IMR-90 (cell line): ENCODE results near the gene S100A13. TPM values are rescaled to one million over a fixed set of nuclear protein-coding genes. Genes with fewer than 3 reads are reported as not detected.

Source experiments
- ATAC-seq: fragments of 200-7000 bp; cut with Tn5 transposase; 2 replicates; pipeline ENCODE4 v1.9.1; 2020; ENCODE audit warnings: low read depth, mild to moderate bottlenecking, moderate library complexity
- BruUV-seq: library from RNA; stranded (reverse); fragments of 400-500 nt; replicated peaks from 2 replicates; lab custom pipeline; 2021; lab: Mats Ljungman, UMichigan
- CTCF ChIA-PET: fragments of 300-600 bp; formaldehyde crosslinking; extraction: SDS; loops from one replicate; lab custom pipeline; 2021; ENCODE audit warnings: antibody characterized with exemption; lab: Yijun Ruan, JAX
- POLR2A ChIA-PET: fragments of 300-600 bp; sonication (Branson Sonifier 250); formaldehyde crosslinking; loops from one replicate; lab custom pipeline; 2022; ENCODE audit warnings: antibody characterized with exemption; ENCODE audit not compliant: unreplicated experiment; lab: Charles Lee
- DNase-seq: peaks from one replicate; pipeline ENCODE4 v3.0.0; 2013
- H2AFZ ChIP-seq: replicated peaks from 2 replicates; pipeline ENCODE3; 2013; ENCODE audit warnings: low read length, mild to moderate bottlenecking; ENCODE audit not compliant: poor library complexity
- H2AK5ac ChIP-seq: 2 replicates; pipeline ENCODE4 v1.6.1; 2013; ENCODE audit warnings: low read depth, low read length, inconsistent platforms
- H2AK9ac ChIP-seq: replicated peaks from 2 replicates; pipeline ENCODE3; 2013; ENCODE audit warnings: mild to moderate bottlenecking, low read depth, low read length, moderate library complexity; ENCODE audit not compliant: poor library complexity
- H2BK120ac ChIP-seq: 2 replicates; pipeline ENCODE4 v1.6.1; 2013; ENCODE audit warnings: low read depth, low read length, inconsistent platforms
- H2BK15ac ChIP-seq: 3 replicates; pipeline ENCODE4 v1.6.1; 2013; ENCODE audit warnings: low read depth, low read length, inconsistent platforms
- H2BK20ac ChIP-seq: 2 replicates; pipeline ENCODE4 v1.6.1; 2013; ENCODE audit warnings: low read depth, mild to moderate bottlenecking, inconsistent platforms, low read length, moderate library complexity
- H2BK5ac ChIP-seq: 2 replicates; pipeline ENCODE4 v1.6.1; 2013; ENCODE audit warnings: mild to moderate bottlenecking, low read depth, low read length, inconsistent platforms; ENCODE audit not compliant: poor library complexity, severe bottlenecking
- H3K14ac ChIP-seq: replicated peaks from 2 replicates; pipeline ENCODE4 v1.6.1; 2013; ENCODE audit warnings: low read depth, low read length, inconsistent platforms
- H3K18ac ChIP-seq: 2 replicates; pipeline ENCODE4 v1.6.1; 2013; ENCODE audit warnings: low read depth, low read length, control low read depth
- H3K23ac ChIP-seq: 2 replicates; pipeline ENCODE4 v1.6.1; 2013; ENCODE audit warnings: low read depth, low read length, inconsistent platforms
- H3K27ac ChIP-seq: 2 replicates; pipeline ENCODE4 v1.5.1; 2013; ENCODE audit warnings: mild to moderate bottlenecking, control low read depth, low read length; ENCODE audit not compliant: insufficient read depth
- H3K27me3 ChIP-seq: 2 replicates; pipeline ENCODE4 v1.6.1; 2013; ENCODE audit warnings: low read length; ENCODE audit not compliant: control insufficient read depth, insufficient read depth
- H3K36me3 ChIP-seq: 2 replicates; pipeline ENCODE4 v1.6.1; 2013; ENCODE audit warnings: low read length, mixed read lengths; ENCODE audit not compliant: control insufficient read depth, insufficient read depth
- H3K4ac ChIP-seq: 2 replicates; pipeline ENCODE4 v1.6.1; 2013; ENCODE audit warnings: low read depth, low read length, inconsistent platforms
- H3K4me1 ChIP-seq: 2 replicates; pipeline ENCODE4 v1.6.1; 2013; ENCODE audit warnings: low read length, mixed read lengths; ENCODE audit not compliant: control insufficient read depth, insufficient read depth
- H3K4me2 ChIP-seq: 2 replicates; pipeline ENCODE4 v1.6.1; 2013; ENCODE audit warnings: low read depth, mild to moderate bottlenecking, control low read depth, low read length, moderate library complexity
- H3K4me3 ChIP-seq: 2 replicates; pipeline ENCODE4 v1.5.1; 2013; ENCODE audit warnings: low read depth, mild to moderate bottlenecking, control low read depth, low read length, moderate library complexity; ENCODE audit not compliant: insufficient read depth
- H3K56ac ChIP-seq: 2 replicates; pipeline ENCODE4 v1.6.1; 2013; ENCODE audit warnings: low read length, inconsistent platforms; ENCODE audit not compliant: insufficient read depth; ENCODE audit errors: extremely low read depth
- H3K79me1 ChIP-seq, 2 experiments: 2 replicates each; pipeline ENCODE4 v1.6.1; 2013; ENCODE audit warnings: low read length in 2 of 2, inconsistent platforms in 1 of 2, low read depth in 1 of 2
- H3K9ac ChIP-seq: 2 replicates; pipeline ENCODE4 v1.6.1; 2013; ENCODE audit warnings: low read depth, low read length, control low read depth
- H3K9me1 ChIP-seq: 2 replicates; pipeline ENCODE4 v1.6.1; 2013; ENCODE audit warnings: low read length, inconsistent platforms; ENCODE audit not compliant: insufficient read depth
- H3K9me3 ChIP-seq: 2 replicates; pipeline ENCODE4 v1.6.1; 2013; ENCODE audit warnings: low read length; ENCODE audit not compliant: control insufficient read depth, insufficient read depth
- H4K20me1 ChIP-seq: 2 replicates; pipeline ENCODE4 v1.6.1; 2013; ENCODE audit warnings: low read length, inconsistent platforms; ENCODE audit not compliant: insufficient read depth
- H4K5ac ChIP-seq: 2 replicates; pipeline ENCODE4 v1.6.1; 2013; ENCODE audit warnings: mild to moderate bottlenecking, low read depth, low read length, control low read depth
- H4K8ac ChIP-seq, 2 experiments: 2 replicates each; pipeline ENCODE4 v1.6.1; 2013; ENCODE audit warnings: low read depth in 2 of 2, low read length in 2 of 2, control low read depth in 1 of 2, inconsistent platforms in 1 of 2
- H4K91ac ChIP-seq: 2 replicates; pipeline ENCODE4 v1.6.1; 2013; ENCODE audit warnings: low read depth, low read length, inconsistent platforms; ENCODE audit not compliant: insufficient read depth
- BHLHE40 ChIP-seq: fragments of 150-350 bp; IDR thresholded peaks from 2 replicates; pipeline ENCODE4 v1.6.1; 2016; ENCODE audit warnings: mild to moderate bottlenecking, low read depth, low read length
- CEBPB ChIP-seq: IDR thresholded peaks from 2 replicates; pipeline ENCODE4 v1.6.1; 2012; ENCODE audit warnings: low read depth, low read length, improper control_type of control experiment
- MAFK ChIP-seq: IDR thresholded peaks from 2 replicates; pipeline ENCODE4 v1.6.1; 2012; ENCODE audit warnings: low read depth, low read length, improper control_type of control experiment
- MAZ ChIP-seq: IDR thresholded peaks from 2 replicates; pipeline ENCODE4 v1.6.1; 2012; ENCODE audit warnings: low read depth, mild to moderate bottlenecking, low read length, improper control_type of control experiment, moderate library complexity, borderline replicate concordance
- MXI1 ChIP-seq: IDR thresholded peaks from 2 replicates; pipeline ENCODE4 v1.6.1; 2012; ENCODE audit warnings: low read depth, mild to moderate bottlenecking, low read length, moderate library complexity, borderline replicate concordance
- NFE2L2 ChIP-seq: fragments of 150-350 bp; IDR thresholded peaks from 2 replicates; pipeline ENCODE4 v1.6.1; 2016; ENCODE audit warnings: low read depth, mild to moderate bottlenecking, low read length
- POLR2A ChIP-seq: IDR thresholded peaks from 2 replicates; pipeline ENCODE4 v1.6.1; 2012; ENCODE audit warnings: mild to moderate bottlenecking, low read depth, low read length
- RAD21 ChIP-seq: IDR thresholded peaks from 2 replicates; pipeline ENCODE4 v1.6.1; 2012; ENCODE audit warnings: low read length, improper control_type of control experiment
- RFX5 ChIP-seq: IDR thresholded peaks from 2 replicates; pipeline ENCODE4 v1.8.0; 2012; ENCODE audit warnings: low read depth, mild to moderate bottlenecking, low read length, moderate library complexity
- USF2 ChIP-seq: fragments of 150-350 bp; IDR thresholded peaks from 2 replicates; pipeline ENCODE4 v1.6.1; 2017; ENCODE audit warnings: mild to moderate bottlenecking, antibody characterized with exemption, low read length, low read depth
- WGBS, 2 experiments: methylation state at CpG; one replicate each; pipeline versions ENCODE4 v1.1.5 to v1.1.7; 2013; ENCODE audit warnings: missing lambda C conversion rate in 2 of 2; ENCODE audit not compliant: insufficient read length in 1 of 2; ENCODE audit errors: extremely low coverage in 2 of 2; 5-methylcytosine and 5-hydroxymethylcytosine counted together
- dilution Hi-C: fragments of 300-500 bp; cut with HindIII; formaldehyde crosslinking; loops from one replicate; pipeline ENCODE4 v1.14.3; 2018; ENCODE audit warnings: low sequenced_read_pairs; ENCODE audit not compliant: unreplicated experiment
- in situ Hi-C: fragments of 300-500 bp; cut with MboI; formaldehyde crosslinking; loops from 3 replicates; pipeline ENCODE4 v1.14.3; 2019; ENCODE audit warnings: low sequenced_read_pairs, inconsistent platforms, mixed read lengths
- intact Hi-C: fragments of 100-400 bp; cut with micrococcal nuclease; formaldehyde crosslinking; loops from 2 replicates; pipeline ENCODE4 v1.10.0; 2022
- polyA plus RNA-seq, 3 experiments: library from polyadenylated mRNA; depleted of rRNA; stranded (reverse); fragments of >200 nt; gene quantifications; 2 replicates each; pipeline ENCODE4 v1.2.3, GENCODE V29; 2012; ENCODE audit warnings: low replicate concordance in 1 of 3
- total RNA-seq: library from RNA; depleted of rRNA; stranded (reverse); fragments of >200 nt; gene quantifications from 2 replicates; pipeline ENCODE4 v1.2.3, GENCODE V29; 2012
- TF ChIP-seq, protein P1 (sequence below): fragments of 150-350 bp; IDR thresholded peaks from 2 replicates; pipeline ENCODE4 v1.6.1; 2016; ENCODE audit warnings: low read depth, mild to moderate bottlenecking, low read length, moderate library complexity, borderline replicate concordance
- TF ChIP-seq, protein P2 (sequence below): conservative IDR thresholded peaks from 2 replicates; pipeline ENCODE4 v1.5.1; 2012; ENCODE audit warnings: mild to moderate bottlenecking, low read depth, low read length, improper control_type of control experiment

The S100A13 gene
- total and polyA plus RNA-seq, 2 of the 4 experiments (the other 2 are of a cell fraction): 122 to 468 TPM

DNA sequence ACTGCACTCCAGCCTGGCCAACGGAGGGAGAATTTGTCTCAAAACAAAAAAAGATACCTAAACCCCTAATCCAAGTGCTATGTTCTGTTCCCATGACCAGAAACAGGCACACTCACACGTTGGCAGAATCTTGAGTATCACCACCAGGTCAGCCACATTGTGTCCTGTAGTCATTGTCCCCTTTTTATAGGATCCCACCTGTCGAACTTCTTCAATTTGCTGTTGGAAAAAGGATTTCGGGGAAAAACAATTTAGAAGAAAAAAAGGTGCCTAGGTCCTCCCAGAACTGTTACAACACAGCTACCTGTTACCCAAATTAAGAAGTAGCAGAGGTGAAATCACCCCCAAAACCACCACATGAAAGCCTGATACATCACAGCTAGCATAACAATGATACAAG lies 40.1 kb upstream of the S100A13 start:
- Histone ChIP-seq H2AK9ac (no peak overlapping the region), H2AFZ (no peak overlapping the region), H3K4me1 (peaks cover 3% of the 10 kb centered on the region), H3K9ac (no peak overlapping the region), H3K27ac (no peak overlapping the region), H3K79me1 (peaks cover 20 to 34% of the 10 kb centered on the region in 2 experiments; a peak in 2 of 4 replicates), H3K27me3 (no peaks in the 10 kb centered on the region), H3K56ac (no peak overlapping the region), H3K4me3 (no peak overlapping the region), H4K20me1 (peaks cover 11% of the 10 kb centered on the region; the same call in 1 of the 2 replicates), H3K9me1 (no peaks in the 10 kb centered on the region), H2BK5ac (no peak overlapping the region), H2BK120ac (no peak overlapping the region), H2BK20ac (no peak overlapping the region), H2AK5ac (no peak overlapping the region), H4K91ac (no peak overlapping the region), H3K14ac (no peak overlapping the region), H2BK15ac (no peak overlapping the region), H3K36me3 (peaks cover 54% of the 10 kb centered on the region), H3K4ac (no peak overlapping the region), H3K23ac (no peak overlapping the region), H3K18ac (no peak overlapping the region), H3K4me2 (no peak overlapping the region), H4K5ac (no peak overlapping the region), H3K9me3 (no peaks in the 10 kb centered on the region), H4K8ac (no peak overlapping the region)
- ChIA-PET CTCF (no interaction called here), POLR2A (no interaction called here)
- ATAC-seq (no peak), DNase-seq (no peak)
- dilution Hi-C loops (no loop called here), in situ Hi-C loops (no loop called here), intact Hi-C loops (no loop called here)
- BruUV-seq: no TSS peak
- no CpG with 5 or more reads among the region's 4 CpGs for WGBS, 2 experiments
- TF ChIP-seq RAD21 (no peak), BHLHE40 (no peak), MAFK (no peak), POLR2A (no peak), MXI1 (no peak), USF2 (no peak), NFE2L2 (no peak), MAZ (no peak), CEBPB (no peak), RFX5 (no peak)
- TF ChIP-seq, protein P1, sequence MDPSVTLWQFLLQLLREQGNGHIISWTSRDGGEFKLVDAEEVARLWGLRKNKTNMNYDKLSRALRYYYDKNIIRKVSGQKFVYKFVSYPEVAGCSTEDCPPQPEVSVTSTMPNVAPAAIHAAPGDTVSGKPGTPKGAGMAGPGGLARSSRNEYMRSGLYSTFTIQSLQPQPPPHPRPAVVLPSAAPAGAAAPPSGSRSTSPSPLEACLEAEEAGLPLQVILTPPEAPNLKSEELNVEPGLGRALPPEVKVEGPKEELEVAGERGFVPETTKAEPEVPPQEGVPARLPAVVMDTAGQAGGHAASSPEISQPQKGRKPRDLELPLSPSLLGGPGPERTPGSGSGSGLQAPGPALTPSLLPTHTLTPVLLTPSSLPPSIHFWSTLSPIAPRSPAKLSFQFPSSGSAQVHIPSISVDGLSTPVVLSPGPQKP: no peak
- TF ChIP-seq, protein P2, sequence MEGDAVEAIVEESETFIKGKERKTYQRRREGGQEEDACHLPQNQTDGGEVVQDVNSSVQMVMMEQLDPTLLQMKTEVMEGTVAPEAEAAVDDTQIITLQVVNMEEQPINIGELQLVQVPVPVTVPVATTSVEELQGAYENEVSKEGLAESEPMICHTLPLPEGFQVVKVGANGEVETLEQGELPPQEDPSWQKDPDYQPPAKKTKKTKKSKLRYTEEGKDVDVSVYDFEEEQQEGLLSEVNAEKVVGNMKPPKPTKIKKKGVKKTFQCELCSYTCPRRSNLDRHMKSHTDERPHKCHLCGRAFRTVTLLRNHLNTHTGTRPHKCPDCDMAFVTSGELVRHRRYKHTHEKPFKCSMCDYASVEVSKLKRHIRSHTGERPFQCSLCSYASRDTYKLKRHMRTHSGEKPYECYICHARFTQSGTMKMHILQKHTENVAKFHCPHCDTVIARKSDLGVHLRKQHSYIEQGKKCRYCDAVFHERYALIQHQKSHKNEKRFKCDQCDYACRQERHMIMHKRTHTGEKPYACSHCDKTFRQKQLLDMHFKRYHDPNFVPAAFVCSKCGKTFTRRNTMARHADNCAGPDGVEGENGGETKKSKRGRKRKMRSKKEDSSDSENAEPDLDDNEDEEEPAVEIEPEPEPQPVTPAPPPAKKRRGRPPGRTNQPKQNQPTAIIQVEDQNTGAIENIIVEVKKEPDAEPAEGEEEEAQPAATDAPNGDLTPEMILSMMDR: no peak
